ENCODE results near the gene DAND5.

DNA sequence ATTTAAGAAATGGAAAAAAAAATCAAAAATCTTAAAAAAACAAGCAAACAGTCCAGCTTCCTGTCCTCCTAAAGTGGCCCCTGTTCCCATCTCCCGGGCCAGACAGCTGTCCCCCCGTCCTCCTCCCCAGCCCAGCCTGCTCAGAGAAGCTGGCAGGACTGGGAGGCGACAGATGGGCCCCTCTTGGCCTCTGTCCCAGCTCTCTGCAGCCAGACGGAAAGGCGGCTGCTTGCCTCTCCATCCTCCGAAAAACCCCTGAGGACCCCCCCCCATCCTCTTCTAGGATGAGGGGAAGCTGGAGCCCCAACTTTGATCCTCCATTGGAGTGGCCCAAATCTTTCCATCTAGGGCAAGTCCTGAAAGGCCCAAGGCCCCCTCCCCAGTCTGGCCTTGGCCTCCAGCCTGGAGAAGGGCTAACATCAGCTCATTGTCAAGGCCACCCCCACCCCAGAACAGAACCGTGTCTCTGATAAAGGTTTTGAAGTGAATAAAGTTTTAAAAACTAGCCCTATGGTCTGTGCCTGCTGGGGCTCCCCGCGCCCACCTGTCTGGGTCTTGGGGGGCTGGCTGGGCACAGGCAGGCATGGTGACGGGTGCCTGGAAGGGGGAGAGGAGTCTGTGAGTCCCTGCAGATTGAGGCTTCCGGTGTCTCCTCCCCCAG is 16.1 kb upstream of the DAND5 start:
- TF ChIP-seq, protein P1, sequence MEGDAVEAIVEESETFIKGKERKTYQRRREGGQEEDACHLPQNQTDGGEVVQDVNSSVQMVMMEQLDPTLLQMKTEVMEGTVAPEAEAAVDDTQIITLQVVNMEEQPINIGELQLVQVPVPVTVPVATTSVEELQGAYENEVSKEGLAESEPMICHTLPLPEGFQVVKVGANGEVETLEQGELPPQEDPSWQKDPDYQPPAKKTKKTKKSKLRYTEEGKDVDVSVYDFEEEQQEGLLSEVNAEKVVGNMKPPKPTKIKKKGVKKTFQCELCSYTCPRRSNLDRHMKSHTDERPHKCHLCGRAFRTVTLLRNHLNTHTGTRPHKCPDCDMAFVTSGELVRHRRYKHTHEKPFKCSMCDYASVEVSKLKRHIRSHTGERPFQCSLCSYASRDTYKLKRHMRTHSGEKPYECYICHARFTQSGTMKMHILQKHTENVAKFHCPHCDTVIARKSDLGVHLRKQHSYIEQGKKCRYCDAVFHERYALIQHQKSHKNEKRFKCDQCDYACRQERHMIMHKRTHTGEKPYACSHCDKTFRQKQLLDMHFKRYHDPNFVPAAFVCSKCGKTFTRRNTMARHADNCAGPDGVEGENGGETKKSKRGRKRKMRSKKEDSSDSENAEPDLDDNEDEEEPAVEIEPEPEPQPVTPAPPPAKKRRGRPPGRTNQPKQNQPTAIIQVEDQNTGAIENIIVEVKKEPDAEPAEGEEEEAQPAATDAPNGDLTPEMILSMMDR (conservative IDR thresholded peaks at IDR 0.05; ENCODE audit: low read length) = no peak
- TF ChIP-seq EZH2phosphoT487 (IDR thresholded peaks at IDR 0.05; ENCODE audit: borderline replicate concordance) = no peak
